ENCODE data around the gene AMPD3. TPM values are rescaled to one million over a fixed set of nuclear protein-coding genes. Genes with fewer than 3 reads are reported as not detected.

The AMPD3 gene
- total RNA-seq, 2 experiments from 2014 or later: 11.9 to 12.3 TPM

DNA sequence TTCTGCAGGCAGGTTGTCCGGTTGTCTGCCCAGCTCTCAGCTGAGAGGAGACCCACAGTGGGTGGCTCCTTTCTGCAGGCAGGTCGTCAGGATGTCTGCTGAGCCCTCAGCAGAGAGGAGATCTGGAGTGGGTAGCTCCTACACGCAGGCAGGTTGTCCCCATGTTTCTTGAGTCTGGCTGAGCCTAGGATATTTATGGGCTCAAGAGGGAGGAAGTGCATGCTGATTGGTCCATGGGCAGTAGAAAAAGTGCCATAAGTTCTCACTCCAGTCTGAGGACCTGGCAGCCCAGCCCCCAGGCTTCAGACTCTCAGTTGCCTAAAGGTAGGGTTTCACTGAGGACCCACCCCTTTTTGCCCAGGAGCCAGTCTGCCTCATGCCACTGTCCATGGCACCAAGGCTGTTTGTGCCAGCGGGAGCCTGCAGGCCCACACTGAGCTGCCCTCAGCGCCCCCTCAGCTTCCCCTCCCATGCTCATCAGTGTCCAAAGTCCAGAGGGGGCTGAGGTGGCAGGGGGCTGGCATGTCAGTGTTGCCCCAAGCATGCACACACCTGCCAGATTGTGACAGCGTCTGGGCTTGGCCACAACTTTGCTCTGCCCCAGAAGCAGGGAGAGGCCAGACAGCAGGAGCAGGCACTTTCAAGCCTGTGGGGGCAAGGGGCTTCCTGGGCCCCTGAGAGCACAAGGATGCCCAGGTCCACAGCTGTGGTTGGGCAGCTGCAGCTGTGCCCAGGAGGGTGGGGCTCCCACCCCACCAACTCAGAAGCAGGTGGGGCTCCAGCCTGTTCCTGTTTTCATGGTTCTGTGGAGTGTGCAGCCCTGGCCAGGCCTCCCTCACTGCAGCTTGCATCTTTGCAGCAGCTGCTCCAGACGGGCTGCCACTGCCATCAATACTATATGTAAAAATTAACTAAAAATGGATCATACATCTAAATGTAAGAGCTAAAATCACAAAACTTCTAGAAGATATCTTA is 89.7 kb downstream of the AMPD3 start:
- Mint-ChIP-seq H3K27me3 (ENCODE audit: low read depth) (peaks cover 14% of the 10 kb centered on the region), H3K4me1 (ENCODE audit: low read depth) (peaks cover 12% of the 10 kb centered on the region), H3K9me3 (ENCODE audit: insufficient read depth) (peaks cover 5% of the 10 kb centered on the region), H3K36me3 (ENCODE audit: low read depth) (no peaks in the 10 kb centered on the region), H3K27ac (no peak overlapping the region), H3K4me3 (no peak overlapping the region)
- DNase-seq (no peak), ATAC-seq (no peak)
- ChIA-PET POLR2A (no interaction called here), CTCF (interaction anchor here (1.2 kb wide), 1 partner anchor 139 kb away, joined by 4 read pairs; no protein-coding TSS in a partner anchor)

DNA sequence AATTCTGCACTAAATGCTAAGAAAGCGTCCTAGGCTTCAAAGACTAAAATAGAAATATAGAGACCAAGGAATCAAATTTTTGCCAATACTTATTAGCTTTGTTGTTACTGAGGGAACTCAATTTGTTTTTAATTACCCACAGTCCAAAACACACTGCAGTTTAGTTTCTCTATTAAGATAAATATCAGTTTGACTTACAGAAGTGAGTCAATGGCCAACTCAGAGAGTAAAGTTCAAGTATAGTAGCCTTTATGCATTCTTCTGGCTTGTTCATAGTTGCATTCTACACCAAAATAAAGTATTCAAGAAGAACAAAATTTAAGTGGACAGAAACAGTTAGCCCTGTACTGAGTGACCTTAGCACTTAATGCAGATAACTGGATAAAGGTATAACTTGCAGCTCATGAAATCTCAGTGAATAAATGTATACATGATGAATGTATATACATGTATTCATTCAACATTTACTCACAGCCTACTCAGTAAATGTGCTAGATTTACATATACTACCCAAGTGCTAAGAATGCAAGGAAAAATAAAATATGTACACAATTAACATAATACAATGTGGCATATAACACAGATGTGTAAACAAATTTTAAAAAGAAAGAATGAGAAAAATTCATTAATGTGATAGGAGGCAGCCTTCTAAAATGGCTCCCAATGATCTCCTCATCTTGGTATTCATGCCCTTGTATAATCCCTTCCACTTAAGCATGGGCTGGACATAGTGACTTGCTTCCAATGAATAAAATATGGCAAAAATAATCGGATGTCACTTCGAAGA is 95.6 kb downstream of the AMPD3 start:
- H3K27ac Mint-ChIP-seq: no peak overlapping the region

DNA sequence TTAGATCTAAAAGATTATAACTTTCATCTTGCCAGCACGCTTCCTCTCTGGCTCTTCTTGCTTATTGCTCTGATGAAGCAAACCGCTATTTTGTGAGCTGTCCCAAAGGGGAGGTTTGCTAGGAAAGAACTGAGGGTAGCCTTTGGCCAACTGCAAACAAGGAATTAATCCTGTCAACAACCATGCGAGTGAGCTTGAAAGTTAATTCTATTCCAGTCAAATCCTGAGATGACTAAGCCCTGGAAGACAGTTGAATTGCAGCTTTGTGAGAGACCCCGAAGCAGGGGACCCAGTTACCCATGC is 96.2 kb downstream of the AMPD3 start:
- Mint-ChIP-seq H3K4me1 (ENCODE audit: low read depth) (no peaks in the 10 kb centered on the region), H3K4me3 (no peak overlapping the region), H3K27ac (no peak overlapping the region), H3K36me3 (ENCODE audit: low read depth) (no peaks in the 10 kb centered on the region), H3K9me3 (ENCODE audit: insufficient read depth) (peaks cover 4% of the 10 kb centered on the region), H3K27me3 (ENCODE audit: low read depth) (peaks cover 20% of the 10 kb centered on the region)
- ATAC-seq (no peak), DNase-seq (no peak)
- ChIA-PET POLR2A (no interaction called here), CTCF (interaction anchor here (3.5 kb wide), 1 partner anchor 10 kb away, joined by 23 read pairs; the partner anchor contains the start of gene RNF141)

More for the DNA sequence above, 95.6 kb downstream of the AMPD3 start:
- Mint-ChIP-seq H3K9me3 (ENCODE audit: insufficient read depth) (peaks cover 4% of the 10 kb centered on the region), H3K36me3 (ENCODE audit: low read depth) (no peaks in the 10 kb centered on the region), H3K27me3 (ENCODE audit: low read depth) (peaks cover 24% of the 10 kb centered on the region), H3K4me1 (ENCODE audit: low read depth) (no peaks in the 10 kb centered on the region), H3K4me3 (no peak overlapping the region)
- ChIA-PET POLR2A (no interaction called here), CTCF (interaction anchor here (3.5 kb wide), 1 partner anchor 9 kb away, joined by 23 read pairs; the partner anchor contains the start of gene RNF141)
- no peak for DNase-seq
- ATAC-seq: no peak

DNA sequence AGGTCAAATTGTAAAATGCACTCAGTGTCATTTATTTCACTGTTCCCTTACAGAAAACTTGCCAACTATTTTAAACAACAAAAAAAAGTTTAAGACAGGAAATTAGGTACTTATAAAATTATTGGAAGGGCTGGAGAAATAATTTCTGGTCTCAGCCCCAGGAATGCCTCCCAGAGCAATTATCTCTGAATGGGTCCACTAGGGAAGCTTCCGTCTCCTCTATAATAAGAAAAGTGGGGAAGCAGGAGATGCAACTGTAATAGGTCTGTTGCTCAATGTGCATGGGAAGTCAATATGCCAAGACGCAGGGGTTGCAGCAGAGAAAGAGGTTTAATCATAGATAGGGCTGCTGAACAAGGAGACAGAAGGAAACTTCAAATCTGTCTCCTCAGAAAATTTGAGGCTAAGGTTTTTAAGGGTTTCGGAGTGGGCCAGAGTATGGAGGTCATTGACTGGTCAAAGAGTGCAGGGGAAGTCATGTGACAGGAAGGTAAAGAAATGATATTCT is 96.8 kb downstream of the AMPD3 start:
- H3K36me3 Mint-ChIP-seq (ENCODE audit: low read depth): no peaks in the 10 kb centered on the region
- POLR2A ChIA-PET: no interaction called here
- no peak overlapping the region for H3K27ac Mint-ChIP-seq
- H3K9me3 Mint-ChIP-seq (ENCODE audit: insufficient read depth): peaks cover 4% of the 10 kb centered on the region
- H3K4me3 Mint-ChIP-seq: no peak overlapping the region
- H3K27me3 Mint-ChIP-seq (ENCODE audit: low read depth): peaks cover 22% of the 10 kb centered on the region
- H3K4me1 Mint-ChIP-seq (ENCODE audit: low read depth): no peaks in the 10 kb centered on the region
- CTCF ChIA-PET: interaction anchor here (3.5 kb wide), 1 partner anchor 11 kb away, joined by 23 read pairs; the partner anchor contains the start of gene RNF141
- ATAC-seq: no peak
- DNase-seq: no peak

- Mint-ChIP-seq H3K4me3 (no peak overlapping the region), H3K36me3 (ENCODE audit: low read depth) (no peaks in the 10 kb centered on the region), H3K27ac (no peak overlapping the region), H3K27me3 (ENCODE audit: low read depth) (peaks cover 31% of the 10 kb centered on the region), H3K9me3 (ENCODE audit: insufficient read depth) (peaks cover 4% of the 10 kb centered on the region), H3K4me1 (ENCODE audit: low read depth) (no peaks in the 10 kb centered on the region)
- CTCF ChIA-PET: interaction anchor here (6.1 kb wide), 1 partner anchor 15 kb away, joined by 26 read pairs; the partner anchor contains the start of gene RNF141
- POLR2A ChIA-PET: no interaction called here
- no peak for ATAC-seq
- DNase-seq: no peak
Measured at GRCh38 chr11:10556590-10556989, 101.5 kb downstream of the AMPD3 start.

Other genes starting within 250 kb of the AMPD3 start
- gene SBF2, start 161.0 kb upstream of the AMPD3 start, total RNA-seq: 1 to 10 TPM; 5.1 to 5.9 TPM
- gene ADM, start 150.2 kb upstream of the AMPD3 start, total RNA-seq: 1 to 10 TPM; 3.6 to 3.9 TPM
- gene RNF141, start 85.9 kb downstream of the AMPD3 start, total RNA-seq: 10 to 100 TPM; 10.7 to 11.6 TPM
- not detected for gene LYVE1, start 113.4 kb downstream of the AMPD3 start, total RNA-seq
- not detected for gene IRAG1, start 238.5 kb downstream of the AMPD3 start, total RNA-seq

All from activated CD8-positive, alpha-beta T cell treated with anti-CD3 and anti-CD28 coated beads, Interleukin-2, amount 10 ng/mL, durations not matched to agents 7 days and 5 days (primary cell).